ENCODE measurements around the gene TANK.

Gene TANK

GRCh38 chr2:161133366-161133765 lies 26.9 kb upstream of the TANK start:
- no peak for TF ChIP-seq CTCF (conservative IDR thresholded peaks at IDR 0.05; ENCODE audit: low read depth, low read length)
- no peak overlapping the region for H3K4me3 ChIP-seq (ENCODE audit: low read depth, low read length)

GRCh38 chr2:161134547-161135518 lies 25.4 kb upstream of the TANK start:
- peak; percentile 26 for DNase-seq (ENCODE audit: low read depth)
- no peak overlapping the region for H3K4me3 ChIP-seq (ENCODE audit: low read depth, low read length)
- no peak for TF ChIP-seq CTCF (conservative IDR thresholded peaks at IDR 0.05; ENCODE audit: low read depth, low read length)

More at GRCh38 chr2:161133366-161133765, 26.9 kb upstream of the TANK start:
- no peak for DNase-seq (ENCODE audit: low read depth)

- no peak for TF ChIP-seq CTCF (conservative IDR thresholded peaks at IDR 0.05; ENCODE audit: low read depth, low read length)
- no peak overlapping the region for H3K4me3 ChIP-seq (ENCODE audit: low read depth, low read length)
- DNase-seq (ENCODE audit: low read depth) = no peak
Observed at GRCh38 chr2:161135951-161136593, 24.2 kb upstream of the TANK start.

GRCh38 chr2:161136696-161137324 lies 23.4 kb upstream of the TANK start:
- no peak overlapping the region for H3K4me3 ChIP-seq (ENCODE audit: low read depth, low read length)
- no peak for TF ChIP-seq CTCF (conservative IDR thresholded peaks at IDR 0.05; ENCODE audit: low read depth, low read length)
- peak; percentile 73 for DNase-seq (ENCODE audit: low read depth)

- H3K4me3 ChIP-seq (ENCODE audit: low read depth, low read length) = no peak overlapping the region
- no peak for DNase-seq (ENCODE audit: low read depth)
- no peak for TF ChIP-seq CTCF (conservative IDR thresholded peaks at IDR 0.05; ENCODE audit: low read depth, low read length)
Observed at GRCh38 chr2:161138429-161138828, 21.8 kb upstream of the TANK start.

GRCh38 chr2:161139098-161139987 lies 20.9 kb upstream of the TANK start:
- DNase-seq (ENCODE audit: low read depth) = peak; percentile 82
- H3K4me3 ChIP-seq (ENCODE audit: low read depth, low read length) = peak overlapping the region; percentile 5
- no peak for TF ChIP-seq CTCF (conservative IDR thresholded peaks at IDR 0.05; ENCODE audit: low read depth, low read length)
